HG03432 (cell line): ENCODE data around the gene CCDC184.
"Not testable (repeated sequence)": the region's sequence is repeated elsewhere in the genome, so short reads cannot be mapped to it uniquely, and the experiment has no call there.

Source experiments
- ATAC-seq: cut with Tn5 transposase; IDR thresholded peaks from one replicate; pipeline ENCODE4 v1.9.1; 2021; ENCODE audit warnings: mild to moderate bottlenecking, moderate library complexity; ENCODE audit not compliant: unreplicated experiment

The CCDC184 gene

DNA sequence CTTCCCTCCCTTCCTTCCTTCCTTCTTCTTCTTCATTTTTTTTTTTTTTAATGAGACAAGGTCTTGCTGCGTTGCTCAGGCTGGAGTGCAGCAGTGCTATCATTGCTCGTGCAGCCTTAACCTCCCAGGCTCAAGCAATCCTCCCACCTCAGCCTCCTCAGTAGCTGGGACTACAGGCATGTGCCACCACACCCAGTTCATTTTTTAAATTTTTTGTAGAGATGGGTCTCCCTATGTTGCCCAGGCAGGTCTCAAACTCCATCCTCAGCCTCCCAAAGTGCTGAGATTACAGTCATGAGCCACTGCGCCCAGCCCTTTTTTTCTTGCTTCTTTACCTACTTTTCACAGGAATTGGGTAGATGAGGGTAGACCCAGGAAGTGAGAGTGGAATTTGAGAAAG is 18.1 kb downstream of the CCDC184 start:
- ATAC-seq = no peak

DNA sequence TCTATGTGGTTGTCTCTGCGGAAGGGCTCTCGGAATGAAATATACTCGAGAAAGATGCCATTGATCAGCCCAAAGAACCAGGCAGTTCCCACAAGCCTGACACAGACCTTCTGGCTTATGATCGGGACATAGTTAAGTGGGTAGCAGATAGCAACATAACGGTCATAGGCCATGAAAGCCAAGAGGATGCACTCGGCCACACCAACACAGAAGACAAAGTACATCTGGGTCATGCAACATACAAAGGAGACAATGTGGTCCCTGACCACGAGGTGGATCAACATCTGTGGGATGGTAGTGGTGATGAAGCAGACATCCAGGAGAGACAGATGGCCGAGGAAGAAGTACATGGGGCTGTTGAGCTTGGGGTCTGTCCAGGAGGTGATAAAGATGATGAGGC is 19.3 kb downstream of the CCDC184 start:
- ATAC-seq = no peak

DNA sequence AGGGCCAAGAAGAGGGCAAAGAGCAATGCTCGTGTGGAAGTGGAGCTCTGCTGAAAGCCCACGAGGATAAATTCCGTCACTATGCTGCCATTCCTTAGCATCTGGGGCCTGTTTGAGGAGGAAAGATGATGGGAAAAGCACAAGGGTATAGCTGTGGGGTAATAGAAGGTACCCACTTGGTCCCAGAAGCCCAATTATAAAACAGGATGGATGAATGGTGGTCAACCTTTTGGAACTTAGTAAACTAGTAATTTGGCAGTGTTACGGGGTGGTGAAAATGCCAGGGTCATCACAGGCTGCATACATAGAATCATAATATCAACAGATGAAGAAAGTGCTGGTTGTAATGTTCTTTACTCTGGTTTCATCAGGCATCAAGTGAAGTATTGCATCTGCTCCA is 19.7 kb downstream of the CCDC184 start, which contains the start of gene OR10AD1:
Gene OR10AD1, minus strand, starts transcription at position 101 of the 400 bp plus-strand sequence. Its CDS starts 0 bp downstream, at position 101.
- ATAC-seq = no peak

DNA sequence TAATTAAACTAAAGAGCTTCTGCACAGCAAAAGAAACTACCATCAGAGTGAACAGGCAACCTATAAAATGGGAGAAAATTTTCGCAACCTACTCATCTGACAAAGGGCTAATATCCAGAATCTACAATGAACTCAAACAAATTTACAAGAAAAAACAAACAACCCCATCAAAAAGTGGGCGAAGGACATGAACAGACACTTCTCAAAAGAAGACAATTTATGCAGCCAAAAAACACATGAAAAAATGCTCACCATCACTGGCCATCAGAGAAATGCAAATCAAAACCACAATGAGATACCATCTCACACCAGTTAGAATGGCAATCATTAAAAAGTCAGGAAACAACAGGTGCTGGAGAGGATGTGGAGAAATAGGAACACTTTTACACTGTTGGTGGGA is 26.1 kb downstream of the CCDC184 start:
- not testable (repeated sequence) for ATAC-seq

DNA sequence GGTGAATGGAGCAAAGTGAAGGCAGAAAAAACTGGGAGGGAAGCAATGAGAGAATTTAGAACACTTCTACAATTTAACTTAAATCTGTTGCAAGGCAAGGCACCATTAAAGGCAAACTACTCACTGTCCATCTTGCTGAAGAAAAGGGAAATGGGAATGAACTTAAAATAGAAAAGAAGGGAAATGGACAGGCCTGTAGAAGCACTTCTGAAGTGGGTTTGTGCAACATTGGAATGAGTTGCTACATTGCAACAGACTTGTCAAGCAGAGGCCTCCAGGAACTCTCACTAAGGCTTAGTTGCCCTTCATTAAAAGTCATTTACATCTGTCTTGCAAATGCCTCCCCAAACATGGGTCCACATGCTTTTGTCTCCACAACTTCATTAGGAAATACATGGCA is 33.3 kb downstream of the CCDC184 start:
- ATAC-seq = no peak

DNA sequence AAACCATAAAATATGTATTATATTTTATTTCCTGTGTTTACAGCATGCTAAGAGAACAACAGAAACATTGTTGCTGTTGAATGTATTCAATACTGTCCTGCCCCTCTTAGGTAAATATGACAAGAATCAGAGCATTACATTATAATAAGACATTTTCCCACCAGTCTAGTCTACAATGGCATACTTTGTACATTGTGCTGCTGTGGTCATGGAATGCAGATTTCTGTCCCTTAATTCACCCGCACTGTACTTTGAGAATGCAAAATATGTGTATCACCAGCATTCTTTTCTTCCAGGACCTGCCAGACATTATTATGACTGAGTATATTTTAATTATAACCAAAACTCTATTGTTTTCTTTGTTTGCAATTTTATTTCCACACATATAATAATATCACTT is 36.2 kb downstream of the CCDC184 start:
- ATAC-seq = no peak

DNA sequence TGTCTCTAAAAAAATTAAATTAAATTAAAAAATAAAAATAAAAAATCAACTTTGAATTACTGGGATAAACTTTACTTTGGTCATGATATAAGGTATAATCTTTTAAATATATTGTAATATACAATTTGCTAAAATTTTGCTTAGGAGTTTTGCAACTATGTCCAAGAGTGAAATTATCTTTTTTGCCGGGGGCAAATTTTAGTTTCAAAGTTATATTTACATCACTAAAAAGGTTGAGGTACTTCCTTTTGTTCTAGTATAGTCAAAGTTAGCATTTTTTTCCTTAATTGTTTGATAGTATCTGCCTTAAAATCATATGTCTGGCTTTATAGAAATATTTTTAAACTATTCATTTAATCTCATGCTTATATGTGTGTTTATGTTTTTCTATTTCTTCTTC is 37.3 kb downstream of the CCDC184 start:
- ATAC-seq = no peak

DNA sequence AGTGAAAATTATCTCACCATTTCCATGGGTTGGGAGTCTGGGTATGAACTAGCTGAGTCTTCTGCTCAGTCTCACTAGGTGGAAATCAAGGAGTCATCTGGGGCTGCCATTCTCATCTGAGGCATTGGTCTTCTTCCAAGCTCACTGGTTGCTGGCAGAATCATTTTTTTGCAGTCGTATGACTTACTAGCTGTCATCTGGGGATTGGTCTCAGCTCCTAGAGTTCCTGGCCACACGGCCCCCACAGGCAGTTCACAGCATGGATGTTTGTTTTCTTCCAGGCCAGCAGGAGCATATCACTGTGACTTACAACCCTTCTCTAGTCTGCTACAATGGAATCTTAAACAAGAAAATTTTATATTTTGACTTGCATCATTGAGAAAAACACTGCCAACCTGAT is 38.2 kb downstream of the CCDC184 start:
- ATAC-seq = no peak

DNA sequence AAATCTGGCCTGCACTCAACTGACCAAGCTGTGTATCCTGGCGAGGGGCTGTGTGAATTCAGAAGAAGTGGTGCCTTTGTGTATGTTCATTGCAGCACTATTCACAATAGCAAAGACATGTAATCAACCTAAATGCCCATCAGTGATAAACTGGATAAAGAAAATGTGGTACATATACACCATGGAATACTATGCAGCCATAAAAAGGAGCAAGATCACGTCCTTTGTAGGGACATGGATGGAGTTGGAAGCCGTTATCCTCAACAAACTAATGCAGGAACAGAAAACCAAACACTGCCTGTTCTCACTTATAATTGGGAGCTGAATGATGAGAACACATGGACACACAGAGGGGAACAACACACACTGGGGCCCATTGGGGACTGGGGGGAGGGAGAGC is 41.1 kb downstream of the CCDC184 start:
- not testable (repeated sequence) for ATAC-seq

DNA sequence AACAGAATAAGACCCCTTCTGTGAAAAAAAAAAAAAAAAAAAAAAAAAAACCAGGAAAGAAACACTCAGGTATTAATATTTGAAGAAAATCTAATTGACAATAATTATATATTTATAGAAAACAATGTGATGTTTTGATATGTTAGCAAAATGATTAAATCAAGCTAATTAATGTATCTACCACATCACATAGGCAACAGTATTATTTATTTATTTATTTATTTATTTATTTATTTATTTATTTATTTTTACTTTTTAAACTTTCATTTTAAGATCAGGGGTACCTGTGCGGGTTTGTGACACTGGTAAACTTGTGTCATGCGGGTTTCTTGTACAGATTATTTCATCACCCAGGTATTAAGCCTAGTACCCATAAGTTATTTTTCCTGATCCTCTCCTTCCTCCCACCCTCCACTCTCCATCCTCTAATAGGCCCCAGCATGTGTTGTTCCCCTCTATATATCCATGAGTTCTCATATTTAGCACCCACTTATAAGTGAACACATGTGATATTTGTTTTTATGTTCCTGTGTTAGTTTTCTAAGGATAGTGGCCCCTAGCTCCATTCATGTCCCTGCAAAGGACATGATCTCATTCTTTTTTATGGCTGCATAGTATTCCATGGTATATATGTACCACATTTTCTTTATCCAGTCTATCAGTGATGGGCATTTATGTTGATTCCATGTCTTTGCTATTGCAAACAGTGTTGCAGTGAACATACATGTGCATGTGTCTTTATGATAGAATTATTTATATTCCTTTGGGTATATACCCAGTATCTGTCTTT is 47.9 kb downstream of the CCDC184 start:
- ATAC-seq = not testable (repeated sequence)
